Right atrium auricular region (tissue), 2 donors: ENCODE data around the gene DMWD. TPM values are rescaled to one million over a fixed set of nuclear protein-coding genes. Genes with fewer than 3 reads are reported as not detected.

Experiments used
- DNase-seq: peaks from one replicate; pipeline ENCODE4 v3.0.0-alpha.2; 2019; ENCODE audit warnings: low spot score
- H3K27ac ChIP-seq, 2 donors: fragments of 200-600 bp; sonication (generic); 1 replicate in 1 of 2; 2 replicates in 1 of 2; pipeline ENCODE4 v1.5.1; 2016 to 2019
- H3K27me3 ChIP-seq, 2 donors: fragments of 200-600 bp; sonication (generic); one replicate each; pipeline versions ENCODE4 v1.5.1 to v1.6.0; 2017 to 2019
- H3K36me3 ChIP-seq: fragments of 200-600 bp; sonication (generic); one replicate; pipeline ENCODE4 v1.5.1; 2016
- H3K4me1 ChIP-seq, 2 donors: fragments of 200-600 bp; sonication (generic); one replicate each; pipeline versions ENCODE4 v1.5.1 to v1.6.0; 2017 to 2019
- H3K4me3 ChIP-seq, 2 donors: fragments of 200-600 bp; sonication (generic); 1 replicate in 1 of 2; 2 replicates in 1 of 2; pipeline ENCODE4 v1.5.1; 2017 to 2019; ENCODE audit warnings: mild to moderate bottlenecking in 1 of 2, moderate library complexity in 1 of 2
- H3K9me3 ChIP-seq, 2 donors: fragments of 200-600 bp; sonication (generic); one replicate each; pipeline ENCODE4 v1.5.1; 2019
- total RNA-seq, 2 donors: library from RNA; depleted of rRNA; stranded (reverse); fragments of >200 nt; gene quantifications; one replicate each; pipeline ENCODE4 v1.1.0, GENCODE V29; 2016
- TF ChIP-seq, protein P1 (sequence below), 2 donors: fragments of 200-600 bp; sonication (generic); IDR thresholded peaks; one replicate each; pipeline ENCODE4 v1.5.1; 2019; ENCODE audit warnings: antibody characterized with exemption in 2 of 2

DMWD gene
- total RNA-seq, 2 donors from 2014 or later, result 41.5 to 55.9 TPM

DNA sequence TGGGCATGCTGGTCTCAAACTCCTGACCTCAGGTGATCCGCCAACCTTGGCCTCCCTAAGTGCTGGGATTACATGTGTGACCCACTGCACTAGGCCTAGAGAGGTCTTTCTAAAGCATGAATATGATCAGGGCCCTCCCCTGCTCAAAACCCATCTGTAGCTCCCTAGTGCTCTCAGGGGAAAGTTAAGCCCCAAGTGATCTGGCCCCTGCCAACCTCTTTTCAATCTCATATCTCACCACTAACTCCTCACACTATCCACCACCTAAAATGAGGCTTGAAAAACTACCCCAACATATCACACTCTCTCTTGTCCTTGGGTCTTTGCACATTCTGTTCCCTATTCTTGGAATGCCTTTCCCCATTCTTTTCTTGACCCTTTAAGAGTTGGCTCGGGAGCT lies 2.0 kb upstream of the DMWD start:
- DNase-seq, result no peak
- H3K27me3 ChIP-seq, result no peaks in the 10 kb centered on the region
- peaks cover 7% of the 10 kb centered on the region for H3K36me3 ChIP-seq
- TF ChIP-seq, protein P1, sequence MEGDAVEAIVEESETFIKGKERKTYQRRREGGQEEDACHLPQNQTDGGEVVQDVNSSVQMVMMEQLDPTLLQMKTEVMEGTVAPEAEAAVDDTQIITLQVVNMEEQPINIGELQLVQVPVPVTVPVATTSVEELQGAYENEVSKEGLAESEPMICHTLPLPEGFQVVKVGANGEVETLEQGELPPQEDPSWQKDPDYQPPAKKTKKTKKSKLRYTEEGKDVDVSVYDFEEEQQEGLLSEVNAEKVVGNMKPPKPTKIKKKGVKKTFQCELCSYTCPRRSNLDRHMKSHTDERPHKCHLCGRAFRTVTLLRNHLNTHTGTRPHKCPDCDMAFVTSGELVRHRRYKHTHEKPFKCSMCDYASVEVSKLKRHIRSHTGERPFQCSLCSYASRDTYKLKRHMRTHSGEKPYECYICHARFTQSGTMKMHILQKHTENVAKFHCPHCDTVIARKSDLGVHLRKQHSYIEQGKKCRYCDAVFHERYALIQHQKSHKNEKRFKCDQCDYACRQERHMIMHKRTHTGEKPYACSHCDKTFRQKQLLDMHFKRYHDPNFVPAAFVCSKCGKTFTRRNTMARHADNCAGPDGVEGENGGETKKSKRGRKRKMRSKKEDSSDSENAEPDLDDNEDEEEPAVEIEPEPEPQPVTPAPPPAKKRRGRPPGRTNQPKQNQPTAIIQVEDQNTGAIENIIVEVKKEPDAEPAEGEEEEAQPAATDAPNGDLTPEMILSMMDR (IDR thresholded peaks at IDR 0.05), result no peak
- H3K27ac ChIP-seq, result no peak overlapping the region
- H3K9me3 ChIP-seq, result no peaks in the 10 kb centered on the region
- H3K4me1 ChIP-seq, result peaks cover 0 to 26% of the 10 kb centered on the region in 2 donors
- H3K4me3 ChIP-seq, result no peak overlapping the region

DNA sequence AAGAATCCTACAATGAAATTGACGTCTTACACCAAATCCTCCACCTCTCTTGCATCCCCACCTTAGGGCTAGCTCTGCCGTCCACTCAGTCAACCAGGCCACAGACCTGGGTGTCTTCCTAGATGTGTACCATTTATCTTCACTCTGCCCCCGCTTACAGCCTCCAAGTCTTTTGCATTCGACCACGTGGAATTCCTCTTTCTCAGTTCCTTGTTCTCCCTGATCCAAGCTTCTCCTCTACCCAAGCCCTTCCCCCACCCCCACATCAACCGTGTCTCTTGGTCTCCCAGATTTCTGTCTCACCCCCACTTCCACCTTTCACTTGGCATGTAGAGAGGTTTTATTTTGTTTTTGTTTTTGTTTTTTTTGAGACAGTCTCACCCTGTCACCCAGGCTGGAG lies 1.2 kb upstream of the DMWD start:
- TF ChIP-seq, protein P1 (IDR thresholded peaks at IDR 0.05), result no peak

DNA sequence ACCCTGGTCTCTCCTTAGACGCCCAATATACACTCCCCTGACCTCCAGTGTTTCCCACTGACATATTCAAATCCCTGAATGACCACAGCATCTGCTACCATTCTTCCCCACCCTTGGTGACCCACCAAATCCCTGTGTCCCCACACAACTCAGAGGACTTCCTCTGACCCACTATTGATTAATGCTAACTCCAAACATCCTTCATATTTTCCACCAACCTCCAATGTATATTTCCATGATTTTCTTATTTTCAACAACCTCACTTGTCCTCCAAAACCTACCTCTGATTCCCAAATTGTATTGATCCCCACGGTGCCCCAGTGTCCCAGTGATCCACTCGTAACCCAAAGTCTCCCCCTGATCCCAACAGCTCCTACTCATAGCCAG lies 526 bp upstream of the DMWD start:
- TF ChIP-seq, protein P1 (IDR thresholded peaks at IDR 0.05), result no peak
- H3K4me1 ChIP-seq, result peaks cover 0 to 31% of the 10 kb centered on the region in 2 donors
- no peaks in the 10 kb centered on the region for H3K27me3 ChIP-seq
- H3K27ac ChIP-seq, result no peak overlapping the region
- no peaks in the 10 kb centered on the region for H3K9me3 ChIP-seq
- H3K4me3 ChIP-seq, result peak overlapping the region in 1 of 2 donors; percentile 69
- no peak for DNase-seq
- H3K36me3 ChIP-seq, result peaks cover 19% of the 10 kb centered on the region

More for the DNA sequence above, 1.2 kb upstream of the DMWD start:
- Histone ChIP-seq H3K36me3 (peaks cover 14% of the 10 kb centered on the region), H3K27ac (no peak overlapping the region), H3K27me3 (no peaks in the 10 kb centered on the region), H3K9me3 (no peaks in the 10 kb centered on the region), H3K4me1 (peaks cover 0 to 26% of the 10 kb centered on the region in 2 donors), H3K4me3 (no peak overlapping the region)
- DNase-seq, result no peak

DNA sequence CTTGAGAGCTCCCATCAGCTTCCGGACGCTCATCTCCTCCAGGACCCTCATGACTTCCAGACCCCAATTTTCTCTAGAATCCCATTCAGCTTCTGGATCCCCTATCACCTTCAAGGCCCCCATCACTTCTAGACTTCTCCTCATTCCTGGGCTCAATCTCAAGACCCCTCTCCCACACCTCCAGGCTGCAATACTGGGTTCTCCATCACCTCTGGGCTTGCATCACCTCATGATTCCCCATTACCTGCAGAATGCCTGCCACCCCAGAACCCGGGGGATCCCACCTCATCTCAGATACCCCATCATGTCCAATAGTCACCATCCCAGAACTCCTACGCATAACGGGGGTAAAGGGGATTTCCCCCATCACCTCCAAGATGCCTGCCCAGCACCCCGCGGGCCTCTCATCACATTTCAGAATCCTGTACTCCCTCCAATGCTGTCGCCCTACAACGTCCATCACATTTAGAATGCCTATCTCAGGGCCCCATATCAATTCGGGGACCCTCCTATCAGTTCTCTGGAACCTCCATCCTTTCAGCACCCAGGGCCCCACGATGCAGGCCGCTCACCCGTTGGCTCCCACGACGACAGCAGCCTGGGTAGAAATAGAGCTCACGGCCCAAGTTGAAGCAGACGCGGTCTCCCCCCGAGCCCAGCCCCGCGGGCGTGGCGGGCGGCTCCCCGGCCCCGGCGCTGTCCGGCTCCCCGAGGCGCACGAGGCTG lies 738 bp downstream of the DMWD start:
- peaks cover 0 to 36% of the 10 kb centered on the region in 2 donors for H3K4me1 ChIP-seq
- no peaks in the 10 kb centered on the region for H3K27me3 ChIP-seq
- H3K27ac ChIP-seq, result peak overlapping the region; percentile 71 to 72
- peak overlapping the region; percentile 69 to 79 for H3K4me3 ChIP-seq
- H3K9me3 ChIP-seq, result no peaks in the 10 kb centered on the region
- H3K36me3 ChIP-seq, result peaks cover 24% of the 10 kb centered on the region
- TF ChIP-seq, protein P1 (IDR thresholded peaks at IDR 0.05), result no peak
- DNase-seq, result no peak

DNA sequence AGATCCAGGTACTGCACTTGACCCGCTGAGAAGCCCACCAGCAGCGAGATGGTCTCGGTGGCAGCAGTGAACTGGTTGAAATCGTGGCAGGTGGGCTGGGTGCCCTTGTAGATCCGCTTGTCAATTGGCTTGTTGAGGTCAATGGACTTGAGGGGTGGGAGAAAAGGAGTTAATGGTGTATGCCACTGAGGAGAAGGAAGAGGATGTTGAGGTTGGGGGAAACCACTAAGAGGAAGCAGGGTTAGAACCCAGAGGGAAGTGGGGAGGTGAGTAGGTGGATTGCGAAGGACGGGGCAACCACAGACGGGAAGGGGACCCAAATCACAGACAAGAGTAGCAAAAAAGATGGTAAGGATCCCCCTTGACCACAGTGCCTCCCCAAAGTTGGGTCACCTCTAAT lies 1.7 kb downstream of the DMWD start:
- Histone ChIP-seq H3K4me3 (no peak overlapping the region), H3K27me3 (no peaks in the 10 kb centered on the region), H3K4me1 (peaks cover 0 to 43% of the 10 kb centered on the region in 2 donors), H3K27ac (no peak overlapping the region), H3K36me3 (peaks cover 34% of the 10 kb centered on the region), H3K9me3 (no peaks in the 10 kb centered on the region)
- TF ChIP-seq, protein P1 (IDR thresholded peaks at IDR 0.05), result no peak
- no peak for DNase-seq
